GF-D8 (cell line): ENCODE results near the gene HDAC7.

ENCODE experiments used
- DNase-seq: peaks from one replicate; lab custom pipeline; 2025; lab: John Stamatoyannopoulos, UW

Gene HDAC7

DNA sequence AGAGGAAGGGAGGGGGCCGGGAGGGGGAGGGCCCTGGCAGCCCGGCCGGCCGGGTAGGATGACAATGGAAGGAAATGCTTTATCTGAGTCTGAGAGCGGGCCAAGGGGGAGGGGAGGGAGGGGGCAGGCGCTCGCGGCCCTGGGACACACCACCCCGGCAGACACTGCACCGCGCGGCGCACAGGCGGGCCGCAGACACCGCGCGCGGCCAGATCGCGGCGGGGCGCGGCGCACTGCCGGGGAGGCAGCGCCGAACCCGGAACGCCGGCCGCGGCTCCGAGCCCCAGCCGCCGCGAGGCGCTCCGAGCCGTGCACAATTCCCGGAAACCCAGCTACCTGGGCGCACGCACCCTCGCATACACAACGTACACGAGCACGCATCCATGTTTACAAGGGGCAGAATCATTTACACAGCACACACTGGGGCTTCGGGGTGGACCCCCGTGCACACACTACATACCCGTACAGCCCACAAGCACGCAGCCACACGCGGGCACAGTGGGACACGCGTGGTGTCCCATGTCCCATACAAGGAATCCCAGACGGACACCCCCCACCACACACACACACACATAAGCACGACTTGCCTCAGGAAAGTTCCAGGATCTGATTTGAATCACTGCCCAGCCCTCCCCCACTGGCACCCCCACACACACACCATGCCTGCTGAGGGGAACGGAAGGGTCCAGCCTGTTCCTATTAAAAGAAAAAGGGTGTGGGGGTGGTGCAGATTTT, at the start of gene HDAC7:
Gene HDAC7, minus strand, starts transcription at position 8 of the 735 bp plus-strand sequence. CDS start 118 bp downstream, outside the sequence.
- peak; percentile 33 for DNase-seq

DNA sequence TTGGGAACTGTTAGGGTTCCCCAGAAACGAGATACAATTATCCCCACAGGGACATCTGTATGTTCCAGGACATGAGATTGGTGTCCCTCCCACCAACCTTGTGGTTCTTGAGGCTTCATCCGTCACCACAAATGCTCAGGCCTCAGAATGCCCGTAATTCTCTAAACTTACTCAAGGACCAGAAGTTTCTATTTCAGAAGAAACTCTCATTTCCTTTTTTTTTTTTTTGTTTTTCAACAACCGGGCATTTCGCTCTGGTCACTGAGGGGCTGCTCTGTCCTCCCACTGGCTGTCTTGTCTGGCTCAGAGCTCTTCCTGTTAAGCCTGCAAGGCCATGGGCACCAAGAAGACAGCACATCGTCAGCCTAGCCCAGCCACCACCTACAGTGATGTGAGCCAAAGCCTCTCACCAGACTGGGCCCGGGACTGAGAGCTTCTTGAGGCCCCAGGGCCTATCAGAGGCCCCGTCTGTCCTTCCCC, 48.9 kb upstream of the HDAC7 start:
- DNase-seq = no peak

DNA sequence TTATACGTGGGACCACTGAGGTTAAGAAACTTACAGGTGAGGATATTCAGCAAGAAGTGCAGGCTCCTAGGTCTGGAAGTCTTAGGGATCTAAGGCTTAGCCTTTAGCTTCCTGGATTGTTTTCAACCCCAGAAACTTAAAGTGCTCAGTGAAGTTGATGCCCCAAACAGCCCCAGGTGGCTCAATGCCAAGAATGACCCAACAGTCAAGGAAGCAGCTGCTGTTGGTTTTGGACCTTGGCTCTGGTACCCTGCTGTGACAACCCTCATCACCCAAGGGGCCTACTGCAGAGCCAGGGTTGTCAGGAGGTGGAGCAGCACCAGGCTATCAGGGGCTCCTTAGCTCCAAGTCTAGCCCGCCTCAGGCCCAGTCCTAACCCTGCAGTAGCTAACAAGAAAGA, 48.3 kb upstream of the HDAC7 start:
- DNase-seq = no peak

DNA sequence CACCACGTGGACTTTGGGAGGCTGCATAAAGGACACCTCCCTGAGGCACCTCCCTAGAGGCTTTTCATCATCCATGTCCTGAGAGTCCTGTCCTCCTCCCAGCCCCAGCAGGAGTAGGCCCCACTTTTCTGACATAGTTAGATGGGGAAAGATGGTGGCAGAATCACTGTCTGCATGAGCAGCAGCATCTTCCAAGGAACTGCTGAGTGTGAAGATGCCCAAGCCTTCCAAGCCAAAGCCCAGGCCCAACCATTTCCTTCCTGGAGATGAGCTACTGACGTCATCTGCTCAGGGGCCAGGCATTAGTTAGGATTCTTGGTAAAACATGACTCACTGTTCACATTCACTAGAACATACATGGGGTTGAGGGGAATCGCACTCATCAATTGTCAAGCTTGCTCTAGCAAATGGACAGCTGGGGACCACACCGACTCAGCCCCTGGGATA, 47.8 kb upstream of the HDAC7 start:
- DNase-seq = no peak

DNA sequence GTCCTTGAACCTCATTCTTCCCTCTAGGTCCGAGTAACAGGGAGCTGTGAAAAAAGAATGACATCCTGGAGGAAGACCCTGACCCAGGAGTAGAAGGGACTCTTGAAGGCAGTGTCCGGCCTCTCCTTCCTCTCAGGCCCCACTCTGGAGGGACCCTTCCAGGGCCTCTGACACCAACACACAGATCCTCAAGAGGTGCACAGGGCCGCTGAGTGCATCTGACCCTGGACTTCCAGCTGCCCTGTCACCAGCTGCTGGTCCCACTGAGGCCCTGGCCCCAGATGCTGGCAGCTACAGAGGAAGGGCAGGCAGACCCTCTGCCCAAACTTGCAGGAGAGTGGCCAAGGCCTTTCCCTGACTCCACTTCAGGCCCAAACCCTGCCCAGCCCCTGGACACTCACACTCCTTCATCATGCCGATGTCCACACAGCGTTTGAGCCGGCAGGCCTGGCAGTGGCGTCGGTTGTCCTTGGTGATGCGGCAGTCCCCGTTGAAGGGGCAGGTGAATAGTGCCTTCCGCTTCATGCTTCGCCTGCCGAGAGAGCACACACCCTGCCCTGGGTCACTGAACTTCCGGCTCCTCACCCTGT, 45.0 kb upstream of the HDAC7 start:
- no peak for DNase-seq

DNA sequence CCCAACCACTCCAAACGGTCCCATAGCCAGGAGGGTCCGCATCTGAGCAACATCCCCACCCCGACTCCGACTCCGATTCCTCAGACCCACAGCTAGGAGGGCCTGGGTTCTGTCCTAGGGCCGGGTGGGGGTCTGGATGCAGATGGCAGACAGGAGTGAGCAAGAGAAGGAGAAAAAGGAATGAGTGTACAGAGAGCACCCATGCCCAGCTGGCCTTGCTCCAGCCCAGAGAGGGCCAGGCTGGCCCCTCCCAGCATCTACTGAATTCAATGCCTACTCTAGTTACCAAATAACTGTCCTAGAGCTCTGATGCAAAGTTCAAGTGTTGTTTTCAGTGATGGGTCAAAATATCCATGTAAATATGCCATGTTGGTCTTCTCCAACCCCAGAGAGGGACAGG, 44.3 kb upstream of the HDAC7 start:
- no peak for DNase-seq

DNA sequence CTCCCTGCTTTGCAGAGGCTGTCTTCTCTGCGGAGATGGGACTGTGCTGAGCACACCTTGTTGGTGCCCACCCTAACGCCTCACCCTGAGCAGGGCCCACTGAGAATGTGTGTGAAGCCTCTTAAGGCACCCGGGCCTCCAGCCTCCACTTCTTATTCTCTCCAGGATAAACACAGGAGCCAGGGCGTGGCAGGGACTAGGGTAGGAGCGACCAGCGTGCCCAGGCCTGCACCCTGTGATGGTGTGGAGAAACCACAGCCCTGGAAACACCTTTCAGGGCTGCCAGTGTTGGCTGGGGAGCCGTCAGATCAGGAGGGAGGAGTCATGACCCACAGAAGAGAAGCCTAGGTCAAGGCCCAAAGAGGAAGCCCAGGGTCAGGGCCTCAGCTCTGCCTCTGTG, 43.8 kb upstream of the HDAC7 start:
- DNase-seq = no peak

DNA sequence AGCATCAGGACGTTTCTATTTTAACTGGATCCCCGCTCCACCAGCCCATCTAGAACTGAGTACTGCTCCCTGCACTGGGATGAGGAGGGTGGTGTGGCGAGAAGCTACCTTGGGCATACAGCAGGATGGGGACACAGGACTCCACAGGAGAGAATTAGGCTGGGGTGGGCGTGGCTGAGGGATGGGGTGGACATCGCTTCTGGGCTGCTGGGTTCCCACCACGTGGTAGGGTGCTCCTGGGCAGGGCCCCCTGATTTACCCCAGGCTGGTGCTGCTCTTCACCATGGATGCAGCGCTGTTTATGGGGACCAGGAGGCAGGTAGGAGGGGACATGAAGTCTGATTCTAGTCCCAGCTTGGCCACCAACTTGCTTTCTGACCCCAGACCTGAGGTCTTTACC, 43.2 kb upstream of the HDAC7 start:
- no peak for DNase-seq

DNA sequence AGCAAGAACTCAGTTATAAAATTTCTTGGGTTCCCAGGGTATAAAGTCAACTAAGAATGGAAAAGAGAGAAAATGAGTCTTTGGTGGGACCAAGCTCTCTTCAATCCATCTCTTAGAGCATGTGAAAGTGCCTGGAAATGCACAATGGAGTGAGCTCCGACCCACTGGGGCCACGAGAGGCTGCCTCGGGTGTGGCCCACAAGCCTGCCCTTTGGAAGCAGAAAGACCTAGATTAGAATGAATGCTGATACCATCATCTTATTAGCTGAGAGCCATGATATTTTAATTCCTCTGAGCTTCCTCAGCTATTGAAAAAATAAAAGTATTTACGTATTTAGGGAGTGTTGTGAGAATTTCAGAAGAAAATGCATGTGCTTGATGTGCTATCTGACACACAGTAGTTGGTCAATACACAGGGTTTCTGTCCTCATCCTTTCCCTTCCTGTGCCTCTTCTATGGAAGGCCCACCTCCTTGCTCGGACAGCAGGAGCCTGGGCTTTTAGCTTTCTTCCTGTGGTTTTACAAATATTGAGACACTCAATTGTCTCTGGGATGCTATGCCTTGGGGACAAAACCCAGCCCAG, 42.6 kb upstream of the HDAC7 start:
- DNase-seq = no peak

DNA sequence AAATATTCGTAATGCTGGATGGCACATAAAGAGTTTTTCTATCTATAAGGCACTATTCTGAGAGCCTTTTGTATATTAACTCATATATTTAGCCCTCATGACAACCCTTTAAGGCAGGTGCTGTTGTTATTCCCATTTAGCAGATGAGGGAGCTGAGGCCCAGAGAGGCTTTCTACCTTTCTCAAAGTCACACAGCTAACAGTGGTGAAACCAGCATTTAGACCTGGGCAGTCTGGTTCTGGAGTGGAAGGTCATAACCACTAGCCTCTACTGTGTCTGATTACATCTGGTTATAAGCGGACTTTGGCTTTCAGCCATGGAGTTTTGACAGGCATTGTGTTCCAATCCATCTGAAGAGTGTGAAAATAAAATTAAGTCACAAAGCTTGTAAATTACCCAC, 41.2 kb upstream of the HDAC7 start:
- DNase-seq = no peak

DNA sequence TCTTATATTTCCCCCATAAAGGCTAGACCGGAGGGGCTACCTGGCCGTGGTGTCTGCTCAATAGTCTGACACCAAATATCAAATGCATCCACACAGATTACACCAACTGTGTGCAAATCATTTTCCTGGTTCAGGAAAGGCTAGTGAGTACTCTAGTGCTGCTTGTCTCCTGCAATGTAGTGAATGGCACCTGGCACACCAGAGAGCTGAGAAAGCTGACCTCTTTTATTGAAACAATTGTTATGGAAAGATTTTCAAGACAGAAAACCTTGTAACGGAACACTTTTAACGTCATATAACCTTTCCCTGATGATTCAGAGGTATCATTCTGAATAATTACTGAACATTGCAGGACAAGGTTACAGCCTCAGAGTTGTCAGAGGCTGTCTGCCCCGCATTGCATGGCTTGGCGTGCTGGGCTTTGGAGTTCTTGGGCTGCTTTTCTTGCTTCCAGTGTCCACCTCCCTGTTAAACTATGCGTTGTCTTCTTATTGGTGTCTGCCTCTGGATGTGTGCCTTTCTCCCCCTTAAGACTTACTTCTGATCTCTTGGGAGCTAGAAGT, 40.7 kb upstream of the HDAC7 start:
- no peak for DNase-seq

DNA sequence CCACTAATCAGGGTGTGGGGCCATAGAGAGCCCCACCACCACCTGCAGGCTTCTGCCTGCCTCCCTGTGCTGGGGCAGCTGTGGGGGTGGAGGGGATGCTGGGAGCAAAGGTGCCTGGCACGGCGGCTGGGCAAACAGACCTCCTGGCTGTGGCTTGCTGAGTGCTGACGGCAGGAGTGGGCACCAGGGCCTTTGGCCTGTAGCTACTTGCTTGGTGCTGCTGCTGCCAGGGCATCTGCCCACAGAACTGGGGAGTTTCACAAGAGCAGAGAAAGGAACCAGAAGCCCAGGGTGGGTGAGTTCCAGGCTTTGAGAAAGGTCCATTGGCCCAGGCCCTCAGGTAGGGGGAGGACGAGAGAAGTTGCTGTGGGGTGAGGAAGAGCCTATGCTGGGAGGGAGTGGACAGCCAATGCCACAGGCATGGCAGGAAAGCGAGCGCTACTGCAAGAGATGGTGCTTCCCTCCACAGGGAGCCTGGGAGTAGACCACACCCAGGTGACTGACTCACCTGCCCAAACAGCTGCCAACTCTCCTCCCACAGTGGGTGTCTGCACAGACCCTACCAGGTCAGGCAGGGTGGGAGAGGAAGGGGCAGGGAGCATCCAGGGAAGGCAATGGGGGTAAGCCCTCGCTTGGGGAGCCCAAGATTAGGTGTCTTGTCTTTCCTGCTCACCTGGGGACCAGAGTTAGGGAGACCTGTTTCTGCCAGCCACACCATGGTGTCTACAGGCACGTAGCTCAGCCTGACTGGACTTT, 39.0 kb upstream of the HDAC7 start:
- DNase-seq = no peak

DNA sequence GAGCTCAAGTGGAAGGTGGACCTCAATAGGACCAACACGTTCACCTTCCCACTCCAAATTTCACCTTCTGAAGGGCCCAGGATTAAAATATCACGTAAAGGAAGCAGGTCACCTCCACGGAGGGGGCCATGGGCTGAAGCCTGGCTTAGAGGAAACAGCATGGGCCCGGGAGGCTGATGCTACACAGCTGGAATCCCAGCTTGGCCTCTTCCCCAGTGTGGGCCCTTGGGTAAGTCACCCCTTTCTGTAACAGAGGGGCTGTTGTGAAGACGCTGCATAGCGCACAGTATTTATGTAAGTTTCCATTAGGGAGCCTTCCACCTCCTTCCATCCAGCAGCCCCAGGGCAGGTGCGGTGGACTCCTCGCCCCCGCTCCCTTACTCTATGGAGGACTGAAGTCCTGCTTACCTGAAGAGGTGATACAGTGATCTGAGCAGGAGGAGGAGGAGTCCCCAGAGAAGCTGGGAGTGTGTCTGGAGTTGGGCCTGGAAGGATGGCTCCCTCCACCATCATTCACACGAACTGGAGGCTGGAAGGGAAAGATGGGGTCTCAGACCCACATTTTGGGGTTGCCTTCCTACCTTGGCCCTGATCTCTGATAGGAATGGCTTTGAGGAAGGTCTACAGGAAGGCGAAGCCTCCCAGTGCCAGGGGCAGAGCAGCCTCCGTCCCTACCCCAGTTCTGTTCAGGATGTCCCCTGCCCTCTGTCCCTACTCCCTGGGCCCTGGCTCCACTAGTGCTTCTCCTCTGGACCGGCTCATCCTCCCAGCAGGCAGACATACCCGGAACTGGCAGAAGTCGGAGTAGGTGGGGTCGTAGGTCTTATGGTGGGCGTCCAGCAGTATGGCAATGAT, 37.2 kb upstream of the HDAC7 start:
- no peak for DNase-seq

DNA sequence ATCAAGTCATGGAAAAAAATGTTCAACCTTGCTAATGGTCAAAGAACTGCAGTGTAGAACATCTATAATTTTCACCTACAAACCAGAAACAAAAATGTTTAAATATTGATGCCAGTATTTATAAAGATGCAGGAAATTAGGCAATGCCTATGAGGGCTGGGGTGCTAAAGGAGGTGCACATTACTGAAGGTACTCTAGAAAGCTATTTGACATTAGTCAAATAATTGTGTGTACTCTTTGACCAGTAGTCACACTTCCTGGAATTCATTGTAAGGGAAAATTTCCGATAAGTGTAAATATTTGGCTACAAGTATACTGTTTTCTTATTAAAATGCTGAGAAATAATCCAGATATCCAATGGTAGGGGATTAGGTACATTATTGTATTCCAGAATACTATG, 36.4 kb upstream of the HDAC7 start:
- no peak for DNase-seq

DNA sequence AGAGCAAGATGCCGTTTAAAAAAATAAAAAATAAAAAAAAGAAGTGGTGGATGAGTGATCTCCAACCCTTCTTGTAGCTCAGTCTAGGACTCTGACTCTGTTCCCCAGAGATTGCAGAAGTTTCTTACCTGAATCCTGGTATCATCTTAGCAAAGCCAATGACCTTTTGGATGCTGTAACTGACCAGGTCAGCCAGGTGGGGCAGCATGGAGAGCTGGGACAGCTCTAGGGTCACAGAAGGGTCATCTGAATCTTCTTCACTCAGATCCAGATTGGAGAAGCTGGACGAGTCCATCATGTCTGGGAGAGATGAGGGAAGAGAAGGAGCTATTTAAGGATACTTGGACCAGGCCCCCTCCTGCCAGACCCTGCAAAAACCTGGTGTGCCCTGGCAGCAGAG, 35.8 kb upstream of the HDAC7 start:
- no peak for DNase-seq

DNA sequence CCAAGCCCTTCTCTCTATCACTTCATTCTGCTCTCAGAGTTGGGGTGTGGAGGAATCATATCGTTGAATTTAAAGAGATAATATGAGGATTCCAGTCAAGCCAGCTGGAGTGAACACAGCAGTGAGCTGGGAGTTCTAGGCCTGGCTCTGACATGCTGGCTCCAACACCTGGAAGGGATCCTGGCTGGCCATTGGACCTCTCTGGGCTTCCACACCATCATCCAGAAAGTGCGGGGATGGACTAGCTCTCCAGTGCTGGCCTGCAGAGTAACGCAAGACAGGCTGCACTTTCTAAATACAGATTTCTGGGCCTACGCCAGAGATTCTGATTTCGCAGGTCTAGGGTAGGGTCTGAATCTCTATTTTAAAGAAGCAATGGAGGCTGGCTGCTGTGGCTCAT, 34.8 kb upstream of the HDAC7 start:
- no peak for DNase-seq

DNA sequence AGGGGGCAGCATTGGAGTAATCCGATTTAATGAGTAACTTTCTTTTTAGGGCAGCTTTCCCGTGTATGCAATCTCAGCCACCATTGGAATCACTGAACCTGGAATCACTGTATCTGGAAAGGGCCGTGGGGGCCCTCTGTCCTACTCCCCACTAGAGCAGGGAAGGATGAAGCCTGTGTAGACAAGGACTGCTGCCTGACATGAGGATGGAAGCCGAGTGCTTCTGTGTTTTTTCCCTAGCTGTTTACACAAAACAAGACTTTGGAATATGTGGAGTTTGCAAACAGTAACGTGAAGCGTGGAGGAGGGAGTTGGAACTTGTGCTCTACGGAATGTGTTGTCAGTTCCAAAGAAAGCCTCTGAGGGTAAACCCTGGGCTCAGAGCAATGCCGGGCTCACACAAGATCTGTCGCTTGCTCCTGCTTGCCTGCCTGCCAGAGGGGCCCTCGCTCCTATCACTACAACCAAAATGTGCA, 32.4 kb upstream of the HDAC7 start:
- DNase-seq = no peak

DNA sequence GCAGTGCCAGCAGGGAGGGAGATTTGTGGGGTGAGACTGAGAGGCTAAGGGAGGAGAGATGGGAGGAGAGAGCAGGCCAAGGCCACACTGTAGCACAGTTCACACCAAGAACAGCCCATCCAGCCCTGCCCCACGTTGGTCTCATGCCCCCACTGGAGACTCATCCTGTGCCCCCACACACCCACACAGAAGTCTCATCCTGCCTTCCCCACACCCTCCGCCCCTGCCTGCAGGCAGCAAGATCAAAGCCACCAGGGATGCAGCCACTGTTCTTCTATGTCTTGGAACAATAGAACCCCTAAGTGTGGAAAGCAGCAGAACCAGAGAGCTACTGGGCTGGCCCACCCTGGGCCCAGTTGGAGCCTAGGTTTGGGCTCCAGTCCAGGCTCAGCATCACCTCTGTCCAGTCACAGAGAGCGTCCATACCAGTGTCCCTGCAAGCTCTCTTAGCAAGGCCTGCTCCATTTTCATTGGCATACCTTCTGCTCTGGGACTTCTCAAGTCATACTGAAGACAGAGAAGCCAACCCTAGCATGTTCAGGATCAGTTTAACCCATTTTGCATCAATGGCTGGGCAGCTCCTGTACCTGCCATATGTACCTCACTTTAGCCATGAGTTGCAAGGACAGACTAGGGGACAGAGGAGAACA, 31.7 kb upstream of the HDAC7 start:
- no peak for DNase-seq

DNA sequence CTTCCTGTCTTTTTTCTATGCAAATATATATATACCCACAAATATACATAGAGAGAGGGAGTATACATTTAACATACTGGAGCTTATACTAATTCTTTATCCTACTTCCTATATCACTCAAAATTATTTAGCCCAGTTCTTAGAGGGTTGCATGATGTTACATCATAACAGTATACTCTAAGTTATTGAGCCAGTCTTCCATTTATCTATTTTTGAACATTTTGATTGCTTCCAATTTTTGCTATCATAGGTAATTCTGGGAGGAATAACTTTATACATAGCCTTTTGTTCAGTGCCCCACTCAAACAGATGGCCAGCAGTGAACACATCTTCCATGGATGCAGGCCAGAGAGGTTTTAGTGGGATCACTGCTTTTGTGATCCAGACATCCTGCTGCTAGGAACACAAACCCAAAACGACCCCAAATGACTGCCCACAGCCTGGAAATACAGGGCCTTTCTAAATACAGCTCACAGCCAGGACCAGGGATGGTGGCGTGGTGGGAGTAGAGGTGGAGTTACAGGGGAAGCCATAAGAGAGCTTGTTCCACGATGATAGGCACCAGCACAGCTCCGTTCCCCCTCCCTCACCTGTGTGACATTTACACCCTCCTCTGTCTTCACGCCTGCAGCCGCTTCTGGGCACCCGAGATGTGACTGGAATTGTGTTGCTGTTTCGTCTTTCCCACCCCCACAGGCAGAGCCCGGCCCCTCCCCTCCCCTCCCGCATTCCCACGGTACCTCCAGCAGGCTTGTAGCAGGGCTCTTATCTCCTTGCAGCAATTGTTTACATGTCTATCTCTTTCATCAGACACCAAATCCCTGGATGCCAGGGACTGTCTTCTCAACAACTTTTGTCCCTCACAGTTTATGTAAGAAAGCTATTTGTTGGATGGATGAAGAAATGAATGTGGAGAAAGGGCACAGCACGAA, 30.7 kb upstream of the HDAC7 start:
- DNase-seq = no peak

DNA sequence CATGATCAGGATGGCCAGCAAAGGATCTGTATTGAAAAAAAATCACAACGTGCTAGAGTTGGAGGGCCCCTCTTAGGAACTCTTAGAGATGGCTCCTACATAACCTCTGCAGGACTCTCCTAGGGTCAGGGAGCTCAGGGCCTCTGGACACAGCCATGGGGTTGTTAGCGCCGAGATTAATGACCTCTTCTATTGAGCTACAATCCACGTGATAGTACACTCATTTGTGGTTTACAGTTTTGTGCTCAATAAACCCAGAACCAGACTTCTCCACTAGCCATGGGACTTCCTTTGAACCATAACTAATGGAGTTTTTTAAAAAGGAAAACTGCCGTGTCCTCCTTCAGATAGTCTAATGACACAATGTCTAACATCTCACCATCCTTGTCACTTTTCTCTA, 29.6 kb upstream of the HDAC7 start:
- DNase-seq = no peak
